PC-9 (cell line): ENCODE measurements around the gene SPATA4. TPM values are rescaled to one million over a fixed set of nuclear protein-coding genes. Genes with fewer than 3 reads are reported as not detected.

Source experiments
- BruUV-seq: library from RNA; stranded (reverse); fragments of 400-500 nt; replicated peaks from 2 replicates; lab custom pipeline; 2021; lab: Mats Ljungman, UMichigan
- CTCF ChIA-PET: fragments of 300-600 bp; sonication (Branson Sonifier 250); formaldehyde crosslinking; loops from one replicate; lab custom pipeline; 2022; ENCODE audit warnings: antibody characterized with exemption; lab: Charles Lee
- POLR2A ChIA-PET: fragments of 300-600 bp; sonication (Branson Sonifier 250); formaldehyde crosslinking; loops from one replicate; lab custom pipeline; 2022; ENCODE audit warnings: antibody characterized with exemption; ENCODE audit not compliant: unreplicated experiment; lab: Charles Lee
- DNase-seq, 2 experiments: peaks; one replicate each; pipeline versions ENCODE4 v3.0.0 to v3.0.0-alpha.2; 2015 to 2022; ENCODE audit warnings: mixed read lengths in 1 of 2
- H2AFZ ChIP-seq: fragments of 200-600 bp; sonication (generic); 2 replicates; pipeline ENCODE4 v1.8.1; 2017; ENCODE audit warnings: antibody characterized with exemption
- H3F3A ChIP-seq: fragments of 200-600 bp; sonication (generic); 2 replicates; pipeline ENCODE4 v1.8.1; 2017; ENCODE audit warnings: antibody characterized with exemption, mild to moderate bottlenecking, low read depth; ENCODE audit not compliant: insufficient read depth
- H3K27ac ChIP-seq: fragments of 200-600 bp; sonication (generic); 2 replicates; pipeline ENCODE4 v1.6.1; 2016; ENCODE audit warnings: mixed run types
- H3K27me3 ChIP-seq: fragments of 200-600 bp; sonication (generic); 2 replicates; pipeline ENCODE4 v1.6.1; 2016; ENCODE audit warnings: low read depth, mixed run types; ENCODE audit not compliant: insufficient read depth
- H3K36me3 ChIP-seq: fragments of 200-600 bp; sonication (generic); 2 replicates; pipeline ENCODE4 v1.6.1; 2016; ENCODE audit warnings: low read depth, mixed run types
- H3K4me1 ChIP-seq: fragments of 200-600 bp; sonication (generic); replicated peaks from 2 replicates; pipeline ENCODE4 v1.6.1; 2016; ENCODE audit warnings: mixed run types; ENCODE audit not compliant: insufficient read depth
- H3K4me2 ChIP-seq: fragments of 200-600 bp; sonication (generic); 2 replicates; pipeline ENCODE4 v1.6.1; 2017; ENCODE audit warnings: mixed run types
- H3K4me3 ChIP-seq: fragments of 200-600 bp; sonication (generic); 2 replicates; pipeline ENCODE4 v1.6.1; 2016; ENCODE audit warnings: mixed run types
- H3K79me2 ChIP-seq: fragments of 200-600 bp; sonication (generic); 2 replicates; pipeline ENCODE4 v1.6.1; 2017; ENCODE audit warnings: low read depth, mixed run types
- H3K9me2 ChIP-seq: fragments of 200-600 bp; sonication (generic); 2 replicates; pipeline ENCODE4 v1.8.1; 2017; ENCODE audit warnings: mild to moderate bottlenecking; ENCODE audit not compliant: insufficient read depth
- H3K9me3 ChIP-seq: fragments of 200-600 bp; sonication (generic); 2 replicates; pipeline ENCODE4 v1.8.1; 2016; ENCODE audit warnings: low read depth; ENCODE audit not compliant: insufficient read depth
- H4K20me1 ChIP-seq: fragments of 200-600 bp; sonication (generic); 2 replicates; pipeline ENCODE4 v1.8.1; 2017; ENCODE audit not compliant: insufficient read depth
- EZH2 ChIP-seq: fragments of 200-600 bp; sonication (generic); IDR thresholded peaks from 2 replicates; pipeline ENCODE4 v1.8.0; 2017; ENCODE audit warnings: antibody characterized with exemption, low read depth
- intact Hi-C: fragments of 100-400 bp; cut with micrococcal nuclease; formaldehyde crosslinking; loops from one replicate; pipeline ENCODE4 v1.10.0; 2022; ENCODE audit not compliant: unreplicated experiment
- total RNA-seq: library from RNA; stranded (reverse); gene quantifications from 2 replicates; pipeline ENCODE4 v1.2.3, GENCODE V29; 2021
- TF ChIP-seq, protein P1 (sequence below): fragments of 200-600 bp; sonication (generic); conservative IDR thresholded peaks from 2 replicates; pipeline ENCODE4 v1.6.1; 2017; ENCODE audit warnings: mixed run types, antibody characterized with exemption, mild to moderate bottlenecking, moderate library complexity

Gene SPATA4
- total RNA-seq, 1 experiment from 2014 or later, result 1.1 TPM

DNA sequence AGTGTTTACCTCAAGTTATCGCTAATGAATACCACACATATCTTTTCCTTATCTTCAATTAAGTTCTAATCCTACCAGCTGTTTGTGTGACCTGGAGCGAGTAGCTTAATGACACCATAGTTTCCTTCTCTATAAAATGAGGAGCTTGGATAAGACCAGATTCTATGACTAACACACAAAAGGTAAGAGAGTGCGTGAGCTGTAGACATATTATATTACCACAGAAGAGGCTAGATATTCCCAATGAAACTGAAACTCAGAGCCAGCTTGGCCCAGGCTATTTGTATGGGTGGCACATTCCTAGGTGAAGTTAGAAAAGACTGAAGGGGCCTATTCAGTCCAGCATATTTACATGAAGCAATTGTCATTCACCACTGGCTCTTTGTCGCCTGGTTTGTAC, 43.4 kb upstream of the SPATA4 start:
- no peaks in the 10 kb centered on the region for H3K79me2 ChIP-seq
- no peak for DNase-seq
- H3K27me3 ChIP-seq, result no peaks in the 10 kb centered on the region
- H3K4me3 ChIP-seq, result no peak overlapping the region
- CTCF ChIA-PET, result no interaction called here
- no peak overlapping the region for H2AFZ ChIP-seq
- intact Hi-C loops, result no loop called here
- no peaks in the 10 kb centered on the region for H4K20me1 ChIP-seq
- BruUV-seq, result no TSS peak
- H3K4me1 ChIP-seq, result no peaks in the 10 kb centered on the region
- H3F3A ChIP-seq, result no peaks in the 10 kb centered on the region
- no peaks in the 10 kb centered on the region for H3K9me3 ChIP-seq
- TF ChIP-seq EZH2, result no peak
- TF ChIP-seq, protein P1, sequence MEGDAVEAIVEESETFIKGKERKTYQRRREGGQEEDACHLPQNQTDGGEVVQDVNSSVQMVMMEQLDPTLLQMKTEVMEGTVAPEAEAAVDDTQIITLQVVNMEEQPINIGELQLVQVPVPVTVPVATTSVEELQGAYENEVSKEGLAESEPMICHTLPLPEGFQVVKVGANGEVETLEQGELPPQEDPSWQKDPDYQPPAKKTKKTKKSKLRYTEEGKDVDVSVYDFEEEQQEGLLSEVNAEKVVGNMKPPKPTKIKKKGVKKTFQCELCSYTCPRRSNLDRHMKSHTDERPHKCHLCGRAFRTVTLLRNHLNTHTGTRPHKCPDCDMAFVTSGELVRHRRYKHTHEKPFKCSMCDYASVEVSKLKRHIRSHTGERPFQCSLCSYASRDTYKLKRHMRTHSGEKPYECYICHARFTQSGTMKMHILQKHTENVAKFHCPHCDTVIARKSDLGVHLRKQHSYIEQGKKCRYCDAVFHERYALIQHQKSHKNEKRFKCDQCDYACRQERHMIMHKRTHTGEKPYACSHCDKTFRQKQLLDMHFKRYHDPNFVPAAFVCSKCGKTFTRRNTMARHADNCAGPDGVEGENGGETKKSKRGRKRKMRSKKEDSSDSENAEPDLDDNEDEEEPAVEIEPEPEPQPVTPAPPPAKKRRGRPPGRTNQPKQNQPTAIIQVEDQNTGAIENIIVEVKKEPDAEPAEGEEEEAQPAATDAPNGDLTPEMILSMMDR, result no peak
- H3K27ac ChIP-seq, result no peak overlapping the region
- H3K4me2 ChIP-seq, result no peak overlapping the region
- H3K9me2 ChIP-seq, result no peaks in the 10 kb centered on the region
- H3K36me3 ChIP-seq, result no peaks in the 10 kb centered on the region
- POLR2A ChIA-PET, result no interaction called here

DNA sequence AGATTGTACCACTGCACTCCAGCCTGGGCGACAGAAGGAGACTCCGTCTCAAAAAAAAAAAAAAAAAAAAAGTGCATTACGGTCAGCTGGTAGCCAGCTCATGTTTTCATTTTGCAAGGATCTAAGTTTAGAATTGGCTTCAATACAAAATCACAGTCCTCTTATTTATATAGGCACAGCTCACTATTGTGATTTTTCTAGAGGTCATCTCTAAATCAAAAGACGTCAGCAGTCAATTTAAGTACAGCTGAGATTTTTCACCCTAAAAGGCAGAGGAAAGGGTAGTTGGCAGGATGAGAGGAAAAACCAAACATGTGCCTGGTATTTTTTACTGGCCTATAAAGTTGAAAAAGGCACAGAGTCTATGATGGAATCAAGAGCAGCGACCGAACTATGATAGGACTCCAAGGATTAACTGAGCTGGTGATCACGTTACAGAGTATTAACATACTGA, 42.8 kb upstream of the SPATA4 start:
- H3K36me3 ChIP-seq, result no peaks in the 10 kb centered on the region
- DNase-seq, result no peak
- H3K4me1 ChIP-seq, result no peaks in the 10 kb centered on the region
- no peaks in the 10 kb centered on the region for H3K9me3 ChIP-seq
- H3F3A ChIP-seq, result no peaks in the 10 kb centered on the region
- intact Hi-C loops, result no loop called here
- POLR2A ChIA-PET, result no interaction called here
- H2AFZ ChIP-seq, result no peak overlapping the region
- H4K20me1 ChIP-seq, result no peaks in the 10 kb centered on the region
- H3K9me2 ChIP-seq, result no peaks in the 10 kb centered on the region
- H3K4me2 ChIP-seq, result no peak overlapping the region
- no peaks in the 10 kb centered on the region for H3K27me3 ChIP-seq
- CTCF ChIA-PET, result no interaction called here
- no peaks in the 10 kb centered on the region for H3K79me2 ChIP-seq
- TF ChIP-seq, protein P1, result no peak
- no peak for TF ChIP-seq EZH2
- BruUV-seq, result no TSS peak
- H3K27ac ChIP-seq, result no peak overlapping the region
- no peak overlapping the region for H3K4me3 ChIP-seq

DNA sequence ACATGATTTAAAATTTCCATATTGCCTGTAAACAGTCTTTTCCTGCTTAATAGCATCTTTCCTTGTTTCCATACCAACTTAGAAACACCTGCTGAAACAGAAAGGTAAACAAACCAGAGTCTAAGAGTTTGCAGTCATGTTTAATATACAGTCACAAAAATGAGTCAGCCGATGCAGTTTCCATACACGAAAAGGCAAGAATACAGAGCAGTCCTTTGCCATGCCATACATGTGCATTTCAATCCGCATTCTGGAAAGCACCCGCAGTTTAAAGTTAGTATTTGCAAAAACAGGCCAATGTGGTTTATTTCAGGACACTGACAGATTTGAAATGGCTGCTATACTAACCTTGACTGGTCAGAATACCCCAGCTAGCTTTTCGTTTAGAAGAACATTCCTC, 41.6 kb upstream of the SPATA4 start:
- ChIA-PET POLR2A (no interaction called here), CTCF (no interaction called here)
- Histone ChIP-seq H3K4me2 (no peak overlapping the region), H3K79me2 (no peaks in the 10 kb centered on the region), H3K36me3 (no peaks in the 10 kb centered on the region), H3K27me3 (no peaks in the 10 kb centered on the region), H3K4me3 (no peak overlapping the region), H3K4me1 (no peaks in the 10 kb centered on the region), H4K20me1 (no peaks in the 10 kb centered on the region), H2AFZ (no peak overlapping the region), H3K27ac (no peak overlapping the region), H3K9me2 (no peaks in the 10 kb centered on the region), H3F3A (no peaks in the 10 kb centered on the region), H3K9me3 (no peaks in the 10 kb centered on the region)
- no TSS peak for BruUV-seq
- DNase-seq, result no peak
- no peak for TF ChIP-seq EZH2
- intact Hi-C loops, result no loop called here

DNA sequence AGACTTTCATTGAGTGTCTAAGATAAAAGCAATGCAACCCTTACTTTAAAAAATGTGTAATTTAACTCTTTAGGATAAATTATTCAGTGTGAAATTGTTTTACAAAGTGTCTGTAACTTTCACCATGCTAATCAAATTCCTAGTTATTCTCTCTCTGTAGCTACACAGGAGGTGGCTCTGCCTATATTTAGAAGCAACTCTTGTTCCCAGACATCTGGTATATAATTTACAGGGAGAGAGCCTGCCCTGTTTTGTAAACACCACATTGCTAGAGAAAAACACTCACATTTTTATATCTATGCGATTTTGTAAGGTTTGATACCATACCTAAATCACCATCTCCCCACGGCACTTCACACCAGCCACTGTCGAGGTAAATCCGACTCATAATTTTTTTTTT, 35.5 kb upstream of the SPATA4 start:
- no TSS peak for BruUV-seq

More for the DNA sequence above, 35.5 kb upstream of the SPATA4 start:
- H3F3A ChIP-seq, result no peaks in the 10 kb centered on the region
- no peak overlapping the region for H3K4me3 ChIP-seq
- H3K9me3 ChIP-seq, result no peaks in the 10 kb centered on the region
- H2AFZ ChIP-seq, result no peak overlapping the region
- no peaks in the 10 kb centered on the region for H3K79me2 ChIP-seq
- H3K4me2 ChIP-seq, result no peak overlapping the region
- TF ChIP-seq, protein P1, result no peak
- TF ChIP-seq EZH2, result no peak
- H3K27me3 ChIP-seq, result no peaks in the 10 kb centered on the region
- no peak for DNase-seq
- H3K36me3 ChIP-seq, result no peaks in the 10 kb centered on the region
- H3K9me2 ChIP-seq, result no peaks in the 10 kb centered on the region
- H3K4me1 ChIP-seq, result no peaks in the 10 kb centered on the region
- intact Hi-C loops, result no loop called here
- CTCF ChIA-PET, result no interaction called here
- POLR2A ChIA-PET, result no interaction called here
- no peak overlapping the region for H3K27ac ChIP-seq
- H4K20me1 ChIP-seq, result no peaks in the 10 kb centered on the region
